Endothelial cell of umbilical vein (primary cell): ENCODE data around the gene NWD2.

Experiments used
- EZH2 ChIP-seq: IDR thresholded peaks from 2 replicates; pipeline ENCODE4 v1.6.1; 2012; ENCODE audit warnings: borderline replicate concordance, low read depth, mild to moderate bottlenecking, moderate library complexity, low read length, inconsistent platforms; ENCODE audit not compliant: severe bottlenecking
- GATA2 ChIP-seq: IDR thresholded peaks from 2 replicates; pipeline ENCODE4 v1.7.0; 2011; ENCODE audit warnings: low read depth, mild to moderate bottlenecking, moderate library complexity, mixed read lengths, low read length; ENCODE audit not compliant: insufficient read length, insufficient read depth
- JUN ChIP-seq: IDR thresholded peaks from 2 replicates; pipeline ENCODE4 v1.6.1; 2011; ENCODE audit warnings: borderline replicate concordance, low read depth; ENCODE audit not compliant: insufficient read length, insufficient read depth
- MYC ChIP-seq: IDR thresholded peaks from one replicate; pipeline ENCODE4 v1.6.1; 2011; ENCODE audit warnings: mild to moderate bottlenecking, low read depth, low read length
- POLR2A ChIP-seq: IDR thresholded peaks from 2 replicates; pipeline ENCODE4 v1.6.1; 2012; ENCODE audit warnings: low read depth, mild to moderate bottlenecking, control low read depth, low read length
- POLR2AphosphoS5 ChIP-seq: IDR thresholded peaks from 2 replicates; pipeline ENCODE4 v1.6.1; 2012; ENCODE audit warnings: low read depth, mild to moderate bottlenecking, control low read depth, low read length, moderate library complexity; ENCODE audit not compliant: insufficient read depth
- TF ChIP-seq, protein P1 (sequence below), 2 donors: IDR thresholded peaks; 1 replicate in 1 of 2; 2 replicates in 1 of 2; pipeline ENCODE4 v1.5.1; 2011; ENCODE audit warnings: low read length in 2 of 2, mild to moderate bottlenecking in 2 of 2, moderate library complexity in 2 of 2, control low read depth in 1 of 2, inconsistent platforms in 1 of 2, low read depth in 1 of 2; ENCODE audit not compliant: insufficient read depth in 1 of 2; ENCODE audit errors: extremely low read depth in 1 of 2
- TF ChIP-seq, protein P2 (sequence below): IDR thresholded peaks from 2 replicates; pipeline ENCODE4 v1.6.1; 2011; ENCODE audit not compliant: insufficient read depth, insufficient read length

DNA sequence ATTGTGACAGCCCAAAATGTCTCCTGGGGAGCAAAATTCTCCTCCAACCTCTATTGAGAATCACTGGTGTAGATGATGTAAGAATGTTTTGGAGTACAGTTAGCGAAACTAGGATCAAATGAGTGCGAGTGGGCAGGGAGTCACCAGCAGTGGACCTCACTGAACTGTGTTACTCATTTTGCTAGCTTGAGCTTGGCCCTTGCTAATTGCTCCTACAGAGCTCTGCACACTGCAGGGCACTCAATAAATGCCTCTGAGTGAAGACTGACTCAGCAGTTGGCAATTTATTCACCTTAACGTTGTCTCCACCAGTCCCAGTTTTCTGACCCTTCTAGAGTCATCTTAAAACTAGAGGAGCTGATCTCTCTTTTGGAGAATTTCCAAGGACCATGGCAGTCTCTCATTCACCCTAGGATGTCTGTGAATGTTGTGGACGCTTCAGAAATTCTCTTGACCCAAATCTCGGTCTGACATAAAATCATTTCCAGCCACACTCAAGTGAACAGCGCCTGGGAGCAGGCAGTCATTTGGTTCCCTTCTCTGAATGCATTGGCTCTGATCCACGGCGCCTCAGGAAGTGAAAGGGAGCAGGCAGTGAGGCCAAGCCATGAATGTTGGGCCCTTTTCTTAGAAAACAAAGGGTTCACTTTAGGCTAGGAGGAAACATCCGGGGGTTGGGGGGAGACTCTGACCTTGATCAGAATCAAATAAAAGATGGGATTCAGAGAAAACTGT lies 148.1 kb downstream of the NWD2 start:
- TF ChIP-seq POLR2A: no peak
- TF ChIP-seq, protein P1, sequence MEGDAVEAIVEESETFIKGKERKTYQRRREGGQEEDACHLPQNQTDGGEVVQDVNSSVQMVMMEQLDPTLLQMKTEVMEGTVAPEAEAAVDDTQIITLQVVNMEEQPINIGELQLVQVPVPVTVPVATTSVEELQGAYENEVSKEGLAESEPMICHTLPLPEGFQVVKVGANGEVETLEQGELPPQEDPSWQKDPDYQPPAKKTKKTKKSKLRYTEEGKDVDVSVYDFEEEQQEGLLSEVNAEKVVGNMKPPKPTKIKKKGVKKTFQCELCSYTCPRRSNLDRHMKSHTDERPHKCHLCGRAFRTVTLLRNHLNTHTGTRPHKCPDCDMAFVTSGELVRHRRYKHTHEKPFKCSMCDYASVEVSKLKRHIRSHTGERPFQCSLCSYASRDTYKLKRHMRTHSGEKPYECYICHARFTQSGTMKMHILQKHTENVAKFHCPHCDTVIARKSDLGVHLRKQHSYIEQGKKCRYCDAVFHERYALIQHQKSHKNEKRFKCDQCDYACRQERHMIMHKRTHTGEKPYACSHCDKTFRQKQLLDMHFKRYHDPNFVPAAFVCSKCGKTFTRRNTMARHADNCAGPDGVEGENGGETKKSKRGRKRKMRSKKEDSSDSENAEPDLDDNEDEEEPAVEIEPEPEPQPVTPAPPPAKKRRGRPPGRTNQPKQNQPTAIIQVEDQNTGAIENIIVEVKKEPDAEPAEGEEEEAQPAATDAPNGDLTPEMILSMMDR (IDR thresholded peaks at IDR 0.05; ENCODE audit: extremely low read depth in 1 of 2, insufficient read depth in 1 of 2, low read depth in 1 of 2, low read length in 2 of 2): no peak
- no peak for TF ChIP-seq POLR2AphosphoS5
- no peak for TF ChIP-seq EZH2
- TF ChIP-seq, protein P2, sequence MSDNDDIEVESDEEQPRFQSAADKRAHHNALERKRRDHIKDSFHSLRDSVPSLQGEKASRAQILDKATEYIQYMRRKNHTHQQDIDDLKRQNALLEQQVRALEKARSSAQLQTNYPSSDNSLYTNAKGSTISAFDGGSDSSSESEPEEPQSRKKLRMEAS: no peak
- no peak for TF ChIP-seq GATA2
- no peak for TF ChIP-seq MYC
- TF ChIP-seq JUN: no peak
